ENCODE measurements around the gene THTPA. TPM values are rescaled to one million over a fixed set of nuclear protein-coding genes. Genes with fewer than 3 reads are reported as not detected.

The THTPA gene
- total RNA-seq, 1 experiment from 2014 or later: 16.8 TPM

DNA sequence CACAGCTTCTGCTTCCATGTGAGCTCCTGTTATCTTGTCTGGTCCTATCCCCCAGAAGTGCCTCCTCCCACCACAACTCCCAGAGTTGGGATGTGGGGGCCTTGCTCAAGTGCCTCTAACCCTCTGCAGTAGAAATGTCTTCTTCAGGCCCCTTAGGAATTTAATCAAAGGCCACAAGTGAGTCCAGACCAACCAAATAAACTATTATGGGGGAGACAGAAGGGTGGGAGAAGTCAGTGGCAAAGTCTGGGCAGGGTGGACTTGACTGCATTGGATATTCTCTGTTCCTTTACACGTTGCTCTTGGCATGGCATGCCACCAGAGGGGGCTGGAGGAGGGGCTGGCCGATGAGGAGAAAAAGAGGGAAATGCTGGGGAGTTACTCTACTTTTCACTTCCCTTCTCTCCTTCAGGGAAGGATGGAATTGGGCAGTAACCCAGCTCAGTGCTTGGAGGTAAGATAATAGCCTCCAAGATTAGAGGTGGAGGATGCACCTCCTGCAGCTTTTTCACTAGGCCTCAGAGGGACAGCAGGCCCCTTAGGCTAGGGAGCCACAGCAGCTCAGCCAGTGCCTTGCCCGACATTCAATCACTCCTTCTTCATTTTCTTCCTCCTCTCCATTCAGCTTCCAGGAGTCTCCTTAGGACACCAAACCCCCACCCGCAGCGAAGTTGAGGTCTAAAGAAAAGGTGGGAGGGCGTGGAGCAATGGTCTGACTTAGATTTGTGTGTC, 12.7 kb downstream of the THTPA start:
- CTCF ChIA-PET: interaction anchor here (0.6 to 7.6 kb wide), 5 partner anchors 9 to 421 kb away, joined by 3 to 57 read pairs (median 4); no protein-coding TSS in a partner anchor
- intact Hi-C loops (cut with micrococcal nuclease): loop anchor here (5.0 kb wide), 1 partner anchor 524 kb away; the partner anchor contains the start of gene PCK2
- Mint-ChIP-seq H3K27me3 (ENCODE audit: insufficient read depth, unreplicated experiment) (no peaks in the 10 kb centered on the region), H3K4me3 (ENCODE audit: unreplicated experiment) (peak overlapping the region; percentile 99), H3K27ac (ENCODE audit: low read depth, unreplicated experiment) (peak overlapping the region; percentile 91), H3K4me1 (ENCODE audit: insufficient read depth, unreplicated experiment) (peaks cover 31% of the 10 kb centered on the region), H3K9me3 (ENCODE audit: unreplicated experiment) (no peaks in the 10 kb centered on the region), H3K36me3 (ENCODE audit: insufficient read depth, unreplicated experiment) (peaks cover 24% of the 10 kb centered on the region)
- TF ChIP-seq, protein P1, sequence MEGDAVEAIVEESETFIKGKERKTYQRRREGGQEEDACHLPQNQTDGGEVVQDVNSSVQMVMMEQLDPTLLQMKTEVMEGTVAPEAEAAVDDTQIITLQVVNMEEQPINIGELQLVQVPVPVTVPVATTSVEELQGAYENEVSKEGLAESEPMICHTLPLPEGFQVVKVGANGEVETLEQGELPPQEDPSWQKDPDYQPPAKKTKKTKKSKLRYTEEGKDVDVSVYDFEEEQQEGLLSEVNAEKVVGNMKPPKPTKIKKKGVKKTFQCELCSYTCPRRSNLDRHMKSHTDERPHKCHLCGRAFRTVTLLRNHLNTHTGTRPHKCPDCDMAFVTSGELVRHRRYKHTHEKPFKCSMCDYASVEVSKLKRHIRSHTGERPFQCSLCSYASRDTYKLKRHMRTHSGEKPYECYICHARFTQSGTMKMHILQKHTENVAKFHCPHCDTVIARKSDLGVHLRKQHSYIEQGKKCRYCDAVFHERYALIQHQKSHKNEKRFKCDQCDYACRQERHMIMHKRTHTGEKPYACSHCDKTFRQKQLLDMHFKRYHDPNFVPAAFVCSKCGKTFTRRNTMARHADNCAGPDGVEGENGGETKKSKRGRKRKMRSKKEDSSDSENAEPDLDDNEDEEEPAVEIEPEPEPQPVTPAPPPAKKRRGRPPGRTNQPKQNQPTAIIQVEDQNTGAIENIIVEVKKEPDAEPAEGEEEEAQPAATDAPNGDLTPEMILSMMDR (IDR thresholded peaks at IDR 0.05; ENCODE audit: unreplicated experiment): no peak
- BruUV-seq (replicated peaks): no TSS peak
- DNase-seq (ENCODE audit: unreplicated experiment): peak; percentile 24
- POLR2A ChIA-PET: interaction anchor here (1.0 to 1.1 kb wide), 2 partner anchors 9 to 16 kb away, joined by 3 read pairs; no protein-coding TSS in a partner anchor

DNA sequence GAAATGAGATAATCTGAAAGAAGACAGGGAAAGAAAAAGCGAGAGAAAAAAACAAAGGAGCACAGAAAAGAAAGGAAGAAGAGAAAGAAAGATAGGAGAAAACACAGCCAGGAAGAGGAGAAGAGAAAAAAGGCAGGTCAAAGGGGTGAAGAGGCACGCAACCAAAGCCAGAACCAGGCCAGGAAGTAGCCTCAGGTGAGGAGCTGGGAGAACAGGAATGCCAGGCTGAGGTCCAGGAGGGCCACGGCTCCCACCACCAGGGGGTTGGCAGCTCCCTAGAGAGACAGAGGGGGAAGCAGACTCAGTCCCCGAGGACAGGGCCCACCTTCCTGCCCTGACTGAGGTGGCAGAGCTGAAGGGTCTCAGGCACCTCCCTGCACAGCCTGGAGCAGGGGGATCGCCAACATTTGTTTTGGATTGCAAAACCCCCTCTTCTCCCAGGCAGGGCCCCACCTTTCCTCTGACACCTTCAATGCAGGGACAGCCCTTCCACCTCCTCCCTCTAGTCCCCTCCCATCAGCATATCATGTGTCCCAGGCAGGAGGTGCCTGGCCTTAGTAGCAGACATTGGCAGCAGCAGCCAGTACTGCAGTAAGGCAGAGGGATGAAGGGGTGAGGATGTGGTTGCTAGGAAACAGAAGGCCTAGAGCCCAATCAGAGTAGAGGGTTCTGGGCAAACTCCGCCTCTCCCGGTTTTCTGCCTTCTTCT, 13.5 kb downstream of the THTPA start:
- Mint-ChIP-seq H3K4me1 (ENCODE audit: insufficient read depth, unreplicated experiment) (peaks cover 31% of the 10 kb centered on the region), H3K27me3 (ENCODE audit: insufficient read depth, unreplicated experiment) (no peaks in the 10 kb centered on the region), H3K9me3 (ENCODE audit: unreplicated experiment) (no peaks in the 10 kb centered on the region), H3K27ac (ENCODE audit: low read depth, unreplicated experiment) (peak overlapping the region; percentile 91), H3K4me3 (ENCODE audit: unreplicated experiment) (peak overlapping the region; percentile 99), H3K36me3 (ENCODE audit: insufficient read depth, unreplicated experiment) (peaks cover 16% of the 10 kb centered on the region)
- TF ChIP-seq, protein P1 (IDR thresholded peaks at IDR 0.05; ENCODE audit: unreplicated experiment): no peak
- BruUV-seq (replicated peaks): no TSS peak
- CTCF ChIA-PET: interaction anchor here (0.6 to 7.6 kb wide), 4 partner anchors 10 to 420 kb away, joined by 3 to 57 read pairs (median 4); no protein-coding TSS in a partner anchor
- POLR2A ChIA-PET: interaction anchor here (1.0 to 1.1 kb wide), 2 partner anchors 10 to 16 kb away, joined by 3 read pairs; no protein-coding TSS in a partner anchor
- DNase-seq (ENCODE audit: unreplicated experiment): peak; percentile 34
- intact Hi-C loops (cut with micrococcal nuclease): loop anchor here (5.0 kb wide), 1 partner anchor 523 kb away; the partner anchor contains the start of gene PCK2

DNA sequence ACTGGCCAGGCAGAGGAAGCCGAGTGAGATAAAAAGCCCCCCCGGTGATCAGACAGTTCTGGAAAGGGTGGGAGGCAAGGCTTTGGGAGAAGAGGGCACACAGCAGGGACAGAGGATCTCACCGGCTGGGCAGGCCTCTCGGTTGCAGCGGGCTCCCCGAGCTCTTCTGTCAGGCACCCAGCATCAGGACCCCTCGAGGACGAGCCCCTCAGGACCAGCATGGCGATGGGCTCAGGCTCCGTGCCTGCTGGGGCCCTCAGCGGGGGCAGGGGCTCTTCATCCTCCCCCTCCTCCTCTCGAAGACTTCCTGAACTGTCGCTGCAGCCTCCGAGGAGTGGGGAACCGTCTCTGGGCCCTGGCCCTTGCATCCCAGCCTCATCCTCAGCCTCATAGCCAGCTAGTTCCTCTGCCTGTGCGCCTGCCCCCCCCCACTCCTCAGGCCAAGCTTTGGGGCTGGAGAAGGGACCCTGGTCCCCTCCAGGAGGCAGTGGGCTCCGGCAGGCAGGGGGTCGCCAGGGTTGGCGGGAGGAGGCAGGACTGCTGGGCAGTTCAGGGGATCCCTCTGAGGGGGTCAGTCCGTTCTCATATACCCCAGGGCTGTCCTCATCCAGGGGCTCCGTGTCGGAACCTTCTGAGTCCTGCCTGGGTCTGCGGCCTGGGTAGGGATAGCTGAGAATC, 14.9 kb downstream of the THTPA start:
- peaks cover under 1% of the 10 kb centered on the region for H3K27me3 Mint-ChIP-seq (ENCODE audit: insufficient read depth, unreplicated experiment)
- H3K36me3 Mint-ChIP-seq (ENCODE audit: insufficient read depth, unreplicated experiment): peaks cover 8% of the 10 kb centered on the region
- intact Hi-C loops (cut with micrococcal nuclease): no loop called here
- POLR2A ChIA-PET: no interaction called here
- TF ChIP-seq, protein P1 (IDR thresholded peaks at IDR 0.05; ENCODE audit: unreplicated experiment): no peak
- H3K9me3 Mint-ChIP-seq (ENCODE audit: unreplicated experiment): no peaks in the 10 kb centered on the region
- H3K4me1 Mint-ChIP-seq (ENCODE audit: insufficient read depth, unreplicated experiment): peaks cover 31% of the 10 kb centered on the region
- DNase-seq (ENCODE audit: unreplicated experiment): no peak
- H3K27ac Mint-ChIP-seq (ENCODE audit: low read depth, unreplicated experiment): no peak overlapping the region
- CTCF ChIA-PET: interaction anchor here (0.9 to 7.6 kb wide), 3 partner anchors 12 to 22 kb away, joined by 3 to 57 read pairs (median 6); no protein-coding TSS in a partner anchor
- H3K4me3 Mint-ChIP-seq (ENCODE audit: unreplicated experiment): no peak overlapping the region
- BruUV-seq (replicated peaks): no TSS peak

Measured in MCF 10A (cell line).